ENCODE measurements around the gene SHKBP1.
"Not testable (repeated sequence)": the region's sequence is repeated elsewhere in the genome, so short reads cannot be mapped to it uniquely, and the experiment has no call there.

DNA sequence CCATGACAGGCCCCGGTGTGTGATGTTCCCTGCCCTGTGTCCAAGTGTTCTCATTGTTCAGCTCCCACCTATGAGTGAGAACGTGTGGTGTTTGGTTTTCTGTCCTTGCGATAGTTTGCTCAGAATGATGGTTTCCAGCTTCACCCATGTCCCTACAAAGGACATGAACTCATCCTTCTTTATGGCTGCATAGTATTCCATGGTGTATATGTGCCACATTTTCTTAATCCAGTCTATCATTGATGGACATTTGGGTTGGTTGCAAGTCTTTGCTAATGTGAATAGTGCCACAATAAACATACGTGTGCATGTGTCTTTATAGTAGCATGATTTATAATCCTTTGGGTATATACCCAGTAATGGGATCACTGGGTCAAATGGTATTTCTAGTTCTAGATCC, 29.5 kb upstream of the SHKBP1 start:
- TF ChIP-seq, protein P1, sequence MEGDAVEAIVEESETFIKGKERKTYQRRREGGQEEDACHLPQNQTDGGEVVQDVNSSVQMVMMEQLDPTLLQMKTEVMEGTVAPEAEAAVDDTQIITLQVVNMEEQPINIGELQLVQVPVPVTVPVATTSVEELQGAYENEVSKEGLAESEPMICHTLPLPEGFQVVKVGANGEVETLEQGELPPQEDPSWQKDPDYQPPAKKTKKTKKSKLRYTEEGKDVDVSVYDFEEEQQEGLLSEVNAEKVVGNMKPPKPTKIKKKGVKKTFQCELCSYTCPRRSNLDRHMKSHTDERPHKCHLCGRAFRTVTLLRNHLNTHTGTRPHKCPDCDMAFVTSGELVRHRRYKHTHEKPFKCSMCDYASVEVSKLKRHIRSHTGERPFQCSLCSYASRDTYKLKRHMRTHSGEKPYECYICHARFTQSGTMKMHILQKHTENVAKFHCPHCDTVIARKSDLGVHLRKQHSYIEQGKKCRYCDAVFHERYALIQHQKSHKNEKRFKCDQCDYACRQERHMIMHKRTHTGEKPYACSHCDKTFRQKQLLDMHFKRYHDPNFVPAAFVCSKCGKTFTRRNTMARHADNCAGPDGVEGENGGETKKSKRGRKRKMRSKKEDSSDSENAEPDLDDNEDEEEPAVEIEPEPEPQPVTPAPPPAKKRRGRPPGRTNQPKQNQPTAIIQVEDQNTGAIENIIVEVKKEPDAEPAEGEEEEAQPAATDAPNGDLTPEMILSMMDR (IDR thresholded peaks at IDR 0.05), result not testable (repeated sequence)
- TF ChIP-seq POLR2A (IDR thresholded peaks at IDR 0.05); POLR2AphosphoS5 (IDR thresholded peaks at IDR 0.05; ENCODE audit: insufficient read depth in 1 of 2, low read depth in 1 of 2): not testable (repeated sequence)
